KOPT-K1 (cell line): ENCODE results near the gene RHOT1.
"Not testable (repeated sequence)": the region's sequence is repeated elsewhere in the genome, so short reads cannot be mapped to it uniquely, and the experiment has no call there.

Source experiments
- H3K27ac ChIP-seq: fragments of 200-600 bp; sonication (generic); 2 replicates; pipeline ENCODE4 v1.5.1; 2016; ENCODE audit warnings: antibody characterized with exemption, mild to moderate bottlenecking, low read depth, low read length; ENCODE audit not compliant: poor library complexity, severe bottlenecking
- H3K36me3 ChIP-seq: fragments of 200-600 bp; sonication (generic); 2 replicates; pipeline ENCODE4 v1.5.1; 2017; ENCODE audit warnings: antibody characterized with exemption, mild to moderate bottlenecking, low read length, moderate library complexity; ENCODE audit not compliant: insufficient read depth
- H3K9me3 ChIP-seq: fragments of 200-600 bp; sonication (generic); 2 replicates; pipeline ENCODE4 v1.5.1; 2017; ENCODE audit warnings: antibody characterized with exemption, low read length, mild to moderate bottlenecking; ENCODE audit not compliant: insufficient read depth, poor library complexity, severe bottlenecking

Gene RHOT1

GRCh38 chr17:32139504-32139903, 2.8 kb upstream of the RHOT1 start:
- H3K9me3 ChIP-seq, H3K36me3 ChIP-seq, H3K27ac ChIP-seq: not testable (repeated sequence)

DNA sequence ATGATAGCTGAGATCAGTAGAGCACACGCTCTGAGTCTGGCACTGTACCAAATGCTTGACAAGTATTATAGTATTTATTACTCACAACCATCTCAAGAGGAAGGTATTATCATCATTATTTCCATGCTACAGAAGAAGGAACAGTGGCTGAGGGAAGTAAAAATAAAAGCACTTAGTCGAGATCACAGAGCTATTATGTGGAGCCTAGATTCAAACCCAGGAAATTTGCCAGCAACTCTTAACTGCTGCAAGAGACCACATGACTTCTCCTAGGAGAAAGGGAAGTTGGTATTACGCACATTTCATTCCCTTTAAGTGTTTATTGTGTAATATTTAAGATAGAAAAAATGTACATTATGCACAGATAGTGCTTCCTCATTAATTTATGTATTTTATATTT, 1.0 kb upstream of the RHOT1 start:
- Histone ChIP-seq H3K27ac (no peak overlapping the region), H3K9me3 (no peaks in the 10 kb centered on the region)

GRCh38 chr17:32141679-32142037, 644 bp upstream of the RHOT1 start:
- no peaks in the 10 kb centered on the region for H3K9me3 ChIP-seq
- H3K36me3 ChIP-seq, result 0 out of 2 replicates have a peak, but pooled peaks cover 6% of the 10 kb centered on the region
- peak overlapping the region; percentile 64 for H3K27ac ChIP-seq

More for the DNA sequence above, 1.0 kb upstream of the RHOT1 start:
- H3K36me3 ChIP-seq, result 0 out of 2 replicates have a peak, but pooled peaks cover 6% of the 10 kb centered on the region

GRCh38 chr17:32142857-32143526, 690 bp downstream of the RHOT1 start:
- Histone ChIP-seq H3K9me3 (no peaks in the 10 kb centered on the region), H3K27ac (peak overlapping the region; percentile 65), H3K36me3 (0 out of 2 replicates have a peak, but pooled peaks cover 6% of the 10 kb centered on the region)

GRCh38 chr17:32143527-32143870, 1.2 kb downstream of the RHOT1 start:
- no peak overlapping the region for H3K27ac ChIP-seq
- 0 out of 2 replicates have a peak, but pooled peaks cover 6% of the 10 kb centered on the region for H3K36me3 ChIP-seq
- no peaks in the 10 kb centered on the region for H3K9me3 ChIP-seq

GRCh38 chr17:32144442-32144841, 2.1 kb downstream of the RHOT1 start:
- H3K27ac ChIP-seq, H3K9me3 ChIP-seq, H3K36me3 ChIP-seq: not testable (repeated sequence)

DNA sequence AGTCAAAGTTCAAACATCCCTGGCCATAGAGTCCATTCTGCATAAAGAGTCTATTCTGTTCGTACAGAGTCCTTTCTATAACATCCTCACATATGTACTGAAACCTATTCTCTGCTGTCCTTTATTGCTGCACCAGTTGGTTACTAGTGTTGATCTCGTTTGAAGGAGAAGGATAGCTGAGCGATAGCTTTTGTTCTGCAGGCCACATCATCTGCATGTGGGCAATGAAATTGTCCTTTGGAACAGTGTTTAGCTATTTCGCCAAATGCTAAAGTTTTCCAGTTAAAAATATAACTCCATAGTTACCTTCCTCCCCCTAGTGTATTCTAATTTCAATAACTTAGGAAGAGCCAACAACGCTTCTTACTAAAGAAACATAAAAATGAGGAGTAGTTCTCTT, 6.0 kb downstream of the RHOT1 start:
- Histone ChIP-seq H3K27ac (no peak overlapping the region), H3K36me3 (peaks cover 18% of the 10 kb centered on the region), H3K9me3 (no peaks in the 10 kb centered on the region)

DNA sequence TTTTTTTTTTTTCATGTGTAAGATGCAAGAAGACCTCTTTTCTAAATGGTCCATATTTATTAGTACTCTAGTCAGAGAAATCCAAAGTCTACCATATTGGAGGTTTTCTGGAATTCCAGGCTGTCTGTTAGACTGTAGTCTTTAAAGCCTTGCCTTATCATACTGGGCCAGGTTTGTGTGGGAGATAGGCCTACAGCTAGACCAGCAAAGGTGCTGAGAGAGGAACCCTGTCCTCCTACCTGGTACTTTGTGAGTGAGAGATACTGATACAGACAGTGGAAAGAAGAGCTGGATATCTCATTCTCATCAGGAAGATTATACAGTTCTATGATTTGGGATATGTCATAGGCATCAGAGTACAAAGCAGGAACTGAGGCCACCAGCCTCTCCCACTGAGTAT, 8.1 kb downstream of the RHOT1 start:
- Histone ChIP-seq H3K27ac (no peak overlapping the region), H3K9me3 (no peaks in the 10 kb centered on the region), H3K36me3 (peaks cover 32% of the 10 kb centered on the region)

DNA sequence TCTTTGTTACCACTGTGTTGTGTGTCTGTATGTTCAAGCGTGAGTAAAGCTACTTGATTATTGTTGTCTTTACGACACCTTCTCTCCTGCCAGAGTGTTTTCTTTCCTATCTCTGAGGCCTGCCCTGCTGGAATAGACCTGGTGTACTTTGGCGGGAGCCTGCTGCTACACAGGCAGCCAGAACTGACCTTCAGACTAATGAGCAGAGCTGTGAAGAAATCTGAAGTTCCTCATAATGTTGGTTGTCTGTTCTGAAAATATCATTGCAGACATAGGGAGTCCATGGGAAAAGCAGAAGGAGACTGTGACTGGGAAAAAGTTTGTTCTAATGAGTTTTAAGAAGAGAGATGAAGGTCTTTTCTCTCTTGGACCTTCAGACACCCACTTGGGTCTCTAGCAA, 9.8 kb downstream of the RHOT1 start:
- Histone ChIP-seq H3K36me3 (peaks cover 34% of the 10 kb centered on the region), H3K27ac (no peak overlapping the region), H3K9me3 (no peaks in the 10 kb centered on the region)

DNA sequence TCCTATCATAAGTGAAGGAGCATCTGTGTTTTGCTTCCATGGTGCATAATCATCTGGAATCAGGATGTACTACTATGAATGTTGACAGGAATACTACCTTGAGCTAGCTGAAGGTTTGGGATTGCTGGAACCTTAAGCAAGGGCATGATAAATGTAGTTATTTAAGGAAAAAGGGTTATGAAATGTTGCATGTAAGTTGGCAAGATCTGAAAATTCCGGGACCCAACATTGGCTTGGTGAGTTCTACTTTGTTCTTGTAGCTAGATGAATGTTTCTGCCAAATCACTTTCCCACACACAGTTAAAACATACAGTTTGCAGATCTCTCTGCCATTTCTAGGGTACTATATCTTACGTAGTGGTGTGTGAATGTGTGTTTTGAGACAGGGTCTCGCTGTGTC, 13.6 kb downstream of the RHOT1 start:
- Histone ChIP-seq H3K9me3 (no peaks in the 10 kb centered on the region), H3K27ac (no peak overlapping the region), H3K36me3 (peaks cover 50% of the 10 kb centered on the region)

DNA sequence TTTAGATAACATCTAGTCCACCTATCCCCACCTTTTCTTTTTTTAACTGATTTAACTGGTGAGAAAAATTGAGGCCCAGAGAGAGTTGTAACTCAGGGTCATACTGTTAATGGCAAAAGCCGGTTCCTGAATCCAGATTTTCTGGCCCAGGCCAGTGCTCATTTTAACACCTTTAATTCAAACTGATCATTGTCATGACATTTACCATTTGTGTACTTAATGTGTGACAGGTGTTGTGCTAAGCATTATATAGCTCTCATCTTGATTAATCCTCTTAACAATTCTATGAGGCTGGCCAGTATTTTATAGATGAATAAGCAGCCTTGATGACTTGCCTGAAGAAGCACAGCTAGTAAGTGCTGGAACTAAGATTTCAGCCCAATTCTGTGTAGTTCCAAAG, 14.4 kb downstream of the RHOT1 start:
- H3K27ac ChIP-seq, result no peak overlapping the region
- H3K36me3 ChIP-seq, result peaks cover 58% of the 10 kb centered on the region
- no peaks in the 10 kb centered on the region for H3K9me3 ChIP-seq

GRCh38 chr17:32157225-32157624, 14.9 kb downstream of the RHOT1 start:
- H3K27ac ChIP-seq, result no peak overlapping the region
- peaks cover 60% of the 10 kb centered on the region for H3K36me3 ChIP-seq
- no peaks in the 10 kb centered on the region for H3K9me3 ChIP-seq

DNA sequence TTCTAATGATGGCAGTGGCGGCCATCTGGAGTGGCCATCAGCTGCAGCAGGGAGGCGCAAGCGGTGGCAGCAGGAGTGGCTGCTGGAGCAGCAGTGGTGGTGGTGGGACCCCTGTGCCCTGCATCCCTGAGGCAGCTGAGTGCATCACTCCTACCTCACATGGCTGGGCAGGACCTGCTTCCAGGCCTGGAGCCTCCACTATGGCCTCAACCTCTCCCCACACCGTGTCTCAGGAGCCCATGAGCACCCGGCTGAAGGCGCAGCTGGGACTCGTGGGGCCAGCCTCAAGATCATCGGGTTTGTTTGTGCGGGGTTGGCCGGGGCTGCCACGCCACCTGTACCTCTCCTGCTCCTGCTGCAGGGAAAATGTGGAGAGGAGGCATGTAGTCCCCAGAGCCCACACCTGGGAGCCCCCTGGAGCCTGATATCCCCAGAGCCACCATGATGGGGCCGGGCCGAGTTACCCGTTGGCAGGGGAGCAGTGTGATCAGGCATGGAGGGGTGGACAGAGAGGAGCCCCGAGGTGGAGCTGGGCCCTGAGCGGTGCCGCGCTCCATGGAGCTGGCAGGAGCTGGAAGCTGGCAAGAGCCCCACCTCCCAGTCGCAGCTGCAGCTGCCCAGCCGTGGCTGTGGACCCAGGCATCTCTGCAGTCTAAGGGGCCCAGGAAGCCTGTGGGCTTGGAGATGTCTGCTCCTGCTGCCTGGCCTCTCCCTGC, 16.7 kb downstream of the RHOT1 start:
- H3K36me3 ChIP-seq, result peaks cover 50% of the 10 kb centered on the region
- no peak overlapping the region for H3K27ac ChIP-seq
- no peaks in the 10 kb centered on the region for H3K9me3 ChIP-seq

DNA sequence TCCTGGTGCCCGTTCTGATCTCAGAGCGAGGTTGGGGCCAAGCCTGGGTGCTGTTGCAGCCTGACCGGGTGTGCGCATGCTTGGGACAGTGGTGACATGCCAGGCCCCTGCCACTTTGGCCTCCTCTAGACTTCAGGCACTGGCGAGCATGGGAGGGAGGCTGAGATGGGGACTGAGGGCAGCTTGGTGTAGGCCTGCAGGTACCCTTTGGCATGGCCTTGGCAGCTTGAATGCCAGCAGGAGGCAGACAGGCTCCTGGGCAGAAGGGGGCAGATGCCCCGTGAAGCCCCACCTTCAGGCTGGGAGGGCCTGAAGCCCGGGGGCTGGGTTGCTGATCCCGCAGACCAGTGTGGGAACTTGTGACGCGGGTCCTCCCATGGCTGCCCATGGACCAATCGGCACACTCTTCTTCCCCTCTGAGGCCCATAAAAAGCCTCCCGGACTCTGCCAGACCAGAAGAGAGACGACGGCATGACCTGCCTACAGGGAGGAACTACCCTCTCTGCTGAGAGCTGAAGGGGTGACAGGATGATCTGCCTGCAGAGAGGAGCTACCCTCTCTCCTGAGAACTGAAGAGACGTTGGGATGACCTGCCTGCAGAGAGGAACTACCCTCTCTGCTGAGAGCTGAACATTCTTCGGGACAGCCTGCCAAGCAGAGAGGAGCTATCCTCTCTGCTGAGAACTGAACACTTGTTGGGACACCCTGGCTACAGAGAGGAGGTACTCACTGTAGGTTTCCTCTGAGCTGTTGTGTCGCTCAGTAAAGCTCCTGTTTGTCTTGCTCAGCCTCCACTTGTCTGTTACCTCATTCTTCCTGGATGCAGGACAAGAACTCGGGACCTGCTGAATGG, 17.5 kb downstream of the RHOT1 start:
- Histone ChIP-seq H3K27ac (no peak overlapping the region), H3K9me3 (no peaks in the 10 kb centered on the region), H3K36me3 (peaks cover 55% of the 10 kb centered on the region)

DNA sequence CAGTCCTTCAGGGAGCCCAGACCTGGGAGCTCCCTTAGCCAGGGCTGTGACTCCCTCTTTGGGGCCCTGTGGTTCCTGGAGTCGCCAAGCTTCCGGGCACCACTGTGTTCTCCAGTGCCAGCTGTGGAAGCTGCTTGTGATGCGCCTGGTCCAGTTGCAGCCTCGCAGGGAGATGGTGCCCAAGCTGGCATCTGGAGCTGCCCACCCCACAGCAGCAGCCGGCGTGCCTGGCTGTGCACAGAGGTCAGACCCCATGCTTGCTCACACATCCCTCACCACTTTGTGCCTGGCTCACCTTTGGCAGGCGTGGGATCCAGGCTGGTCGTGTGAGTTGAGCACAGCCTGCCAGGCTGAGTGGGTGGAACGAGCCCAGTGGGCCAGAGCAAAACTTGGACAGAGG, 18.2 kb downstream of the RHOT1 start:
- Histone ChIP-seq H3K36me3 (peaks cover 49% of the 10 kb centered on the region), H3K27ac (no peak overlapping the region)

More for the DNA sequence above, 18.2 kb downstream of the RHOT1 start:
- no peaks in the 10 kb centered on the region for H3K9me3 ChIP-seq
